ENCODE measurements around the gene RPL18.
"Not testable (repeated sequence)": the region's sequence is repeated elsewhere in the genome, so short reads cannot be mapped to it uniquely, and the experiment has no call there.

RPL18 gene

DNA sequence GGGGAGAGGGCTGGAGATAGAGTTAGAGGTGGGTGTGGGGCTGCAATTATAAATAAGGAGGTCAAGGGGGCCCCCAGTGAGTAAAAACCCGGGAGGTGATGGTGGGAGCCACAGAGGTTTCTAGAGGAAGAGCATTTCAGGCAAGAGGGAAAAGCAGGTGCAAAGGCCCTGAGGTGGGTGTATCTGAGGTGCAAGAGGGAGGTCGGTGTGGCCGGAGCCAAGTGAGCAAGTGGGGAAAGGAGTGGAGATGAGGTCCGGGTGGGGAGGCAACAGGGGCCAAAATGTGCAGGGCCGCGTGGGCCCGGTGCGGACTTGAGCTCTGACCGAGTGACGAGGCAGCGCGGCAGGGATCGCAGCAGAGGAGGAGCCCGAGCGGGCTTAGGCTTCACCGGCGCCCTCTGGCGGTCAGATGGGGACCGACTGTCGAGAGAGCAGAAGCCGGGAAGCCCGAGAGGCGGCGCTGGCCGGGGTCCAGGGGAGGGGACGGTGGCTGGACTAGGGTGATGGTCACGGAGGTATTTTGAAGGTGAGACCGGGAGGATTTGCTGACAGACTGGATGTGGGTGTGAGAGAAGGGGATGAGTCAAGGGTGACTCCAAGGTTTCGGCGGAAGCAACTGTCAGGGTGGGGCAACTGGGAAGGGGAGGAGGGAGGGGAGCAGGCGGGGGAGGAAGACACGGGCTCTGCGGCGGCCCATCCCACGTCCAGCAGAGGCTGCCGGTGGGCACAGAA is 30.1 kb downstream of the RPL18 start:
- DNase-seq (ENCODE audit: low spot score): peak; percentile 93

DNA sequence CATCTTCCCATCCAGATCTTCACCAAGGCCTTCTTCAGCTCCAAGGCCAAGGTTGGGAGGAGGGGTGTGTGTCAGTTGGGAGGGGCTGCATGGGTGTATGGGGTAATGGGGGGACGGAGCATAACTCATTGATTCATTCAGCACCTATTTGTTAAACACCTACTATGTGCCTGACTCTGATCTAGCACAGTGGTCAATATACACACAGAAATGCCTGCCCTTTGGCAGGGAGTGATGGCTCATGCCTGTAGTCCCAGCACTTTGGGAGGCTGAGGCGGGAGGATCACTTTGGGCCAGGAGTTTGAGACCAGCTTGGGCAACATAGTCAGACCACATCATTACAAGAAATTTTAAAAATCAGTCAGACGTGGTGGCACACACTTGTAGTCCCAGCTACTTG is 31.6 kb downstream of the RPL18 start:
- no peak for DNase-seq (ENCODE audit: low spot score)

GRCh38 chr19:48582168-48582567 is 36.8 kb downstream of the RPL18 start:
- no peak for DNase-seq (ENCODE audit: low spot score)

DNA sequence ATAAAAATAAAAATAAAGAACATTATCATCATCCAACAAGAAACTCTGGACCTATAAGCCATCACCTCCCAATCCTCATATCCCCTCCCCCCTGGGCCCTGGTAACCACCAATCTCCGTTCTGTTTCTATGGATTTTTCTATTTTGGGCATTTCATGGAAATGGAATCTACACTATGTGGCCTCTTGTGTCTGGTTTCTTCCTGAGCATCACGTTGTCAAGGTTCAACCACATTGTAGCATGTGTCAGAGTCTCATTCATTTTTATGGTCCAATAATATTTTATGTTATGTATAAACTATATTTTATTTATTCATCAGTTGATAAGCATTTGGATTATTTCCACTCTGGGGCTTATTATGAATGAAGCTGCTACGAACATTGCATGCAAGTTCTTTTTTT is 40.1 kb downstream of the RPL18 start:
- DNase-seq (ENCODE audit: low spot score): no peak

GRCh38 chr19:48577908-48578307 is 41.1 kb downstream of the RPL18 start:
- not testable (repeated sequence) for DNase-seq (ENCODE audit: low spot score)

DNA sequence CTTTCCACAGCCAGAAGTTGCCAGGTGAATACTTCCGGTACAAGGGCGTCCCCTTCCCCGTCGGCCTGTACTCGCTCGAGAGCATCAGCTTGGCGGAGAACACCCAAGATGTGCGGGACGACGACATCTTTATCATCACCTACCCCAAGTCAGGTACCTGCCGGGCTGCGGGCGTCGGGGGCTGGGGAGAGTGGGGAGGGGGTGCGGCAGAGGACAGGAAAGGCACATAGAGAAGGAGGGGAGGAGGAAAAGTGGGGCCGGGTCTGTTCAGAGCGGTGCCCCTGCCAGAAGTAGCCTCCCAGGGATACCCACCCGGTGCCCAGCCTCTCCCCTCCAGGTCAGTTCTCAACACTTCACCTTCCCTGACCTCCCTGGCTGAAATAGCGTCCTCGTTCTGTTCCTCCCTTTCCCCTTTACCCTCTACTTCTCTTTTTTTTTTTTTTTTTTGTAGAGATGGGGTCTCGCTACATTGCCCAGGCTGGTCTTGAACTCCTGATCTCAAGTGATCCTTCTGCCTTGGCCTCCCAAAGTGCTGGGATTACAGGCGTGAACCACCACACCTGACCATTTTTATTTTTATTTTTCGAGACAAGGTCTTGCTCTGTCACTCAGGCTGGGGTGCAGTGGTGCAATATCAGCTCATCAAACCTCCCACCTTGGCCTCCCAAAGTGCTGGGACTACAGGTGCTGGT is 42.9 kb downstream of the RPL18 start:
- DNase-seq (ENCODE audit: low spot score): no peak

- DNase-seq (ENCODE audit: low spot score): no peak
Measured at GRCh38 chr19:48573163-48573505, 45.8 kb downstream of the RPL18 start.

DNA sequence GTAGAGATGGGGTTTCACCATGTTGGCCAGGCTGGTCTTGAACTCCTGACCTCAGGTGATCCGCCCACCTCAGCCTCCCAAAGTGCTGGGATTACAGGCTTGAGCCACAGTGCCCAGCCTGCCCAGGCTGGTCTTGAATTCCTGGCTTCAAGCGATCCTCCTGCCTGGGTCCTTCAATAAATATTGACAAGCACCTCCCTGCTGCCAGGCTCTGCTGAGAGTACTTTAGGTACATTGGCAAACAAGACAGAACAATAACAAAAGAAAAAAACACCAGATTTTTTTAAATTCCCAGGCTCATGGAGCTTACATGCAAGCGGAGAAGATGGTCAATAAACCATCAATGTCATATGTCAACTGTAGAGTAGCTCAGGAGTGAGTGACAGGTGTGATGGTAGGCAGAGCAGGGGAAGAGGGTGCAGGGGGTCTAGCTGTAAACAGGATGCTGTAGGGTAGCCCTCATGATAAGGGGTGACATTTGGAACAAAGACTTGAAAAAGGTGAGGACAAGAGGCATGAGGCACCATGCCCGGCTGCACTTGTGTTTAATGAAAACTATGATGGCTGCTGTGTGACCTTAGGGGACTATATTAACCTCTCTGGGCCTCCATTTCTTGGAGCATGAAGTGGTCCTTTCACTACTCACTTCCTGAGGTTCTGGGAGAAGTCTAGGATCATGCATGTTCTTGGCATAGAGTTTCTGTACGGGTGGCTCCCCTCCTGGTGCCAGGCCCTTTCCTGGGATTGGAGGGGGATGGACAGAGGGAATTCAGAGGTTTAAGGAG is 47.4 kb downstream of the RPL18 start:
- DNase-seq (ENCODE audit: low spot score): no peak

DNA sequence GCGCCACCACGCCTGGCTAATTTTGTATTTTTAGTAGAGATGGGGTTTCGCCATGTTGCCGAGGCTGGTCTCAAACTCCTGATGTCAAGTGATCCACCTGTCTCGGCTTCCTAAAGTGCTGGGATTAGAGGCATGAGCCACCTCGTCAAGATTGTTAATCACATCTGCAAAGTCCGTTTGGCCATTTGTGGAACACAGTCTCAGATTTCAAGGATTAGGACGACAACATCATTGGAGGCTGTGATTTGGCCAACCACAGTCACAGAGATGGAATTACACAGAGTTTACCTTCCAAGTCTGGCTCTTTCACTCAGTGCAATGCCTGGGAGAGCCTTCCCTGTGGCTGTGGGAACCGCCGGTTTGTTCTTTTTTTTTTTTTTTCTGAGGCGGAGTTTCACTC is 49.2 kb downstream of the RPL18 start:
- DNase-seq (ENCODE audit: low spot score): peak; percentile 37

- DNase-seq (ENCODE audit: low spot score): peak; percentile 52
Measured at GRCh38 chr19:48568345-48568886, 50.6 kb downstream of the RPL18 start.
